WTC11 (cell line): ENCODE measurements around the gene ARPC1A.

ENCODE experiments used
- CBFB ChIP-seq: sonication (generic); formaldehyde crosslinking; IDR thresholded peaks from 2 replicates; pipeline ENCODE4 v1.8.1; 2022; ENCODE audit warnings: mild to moderate bottlenecking, low read depth, missing genetic modification reagents
- GABPB1 ChIP-seq: sonication (generic); formaldehyde crosslinking; IDR thresholded peaks from 2 replicates; pipeline ENCODE4 v1.8.1; 2023; ENCODE audit warnings: mild to moderate bottlenecking, missing genetic modification reagents
- MYBL2 ChIP-seq: sonication (generic); formaldehyde crosslinking; IDR thresholded peaks from 2 replicates; pipeline ENCODE4 v1.8.1; 2023; ENCODE audit warnings: mild to moderate bottlenecking, moderate library complexity, missing genetic modification reagents
- OVOL2 ChIP-seq: fragments of 250-450 bp; sonication (Bioruptor Pico); IDR thresholded peaks from 2 replicates; pipeline ENCODE4 v1.9.0; 2021; ENCODE audit warnings: mild to moderate bottlenecking, borderline replicate concordance
- TCF7 ChIP-seq: sonication (generic); formaldehyde crosslinking; IDR thresholded peaks from 2 replicates; pipeline ENCODE4 v1.8.0; 2022; ENCODE audit warnings: mild to moderate bottlenecking, low read depth, missing genetic modification reagents, moderate library complexity
- TP53 ChIP-seq: sonication (generic); formaldehyde crosslinking; IDR thresholded peaks from 2 replicates; pipeline ENCODE4 v1.8.1; 2023; ENCODE audit warnings: mild to moderate bottlenecking, missing genetic modification reagents
- ZNF121 ChIP-seq: sonication (generic); formaldehyde crosslinking; IDR thresholded peaks from 2 replicates; pipeline ENCODE4 v1.8.0; 2023; ENCODE audit warnings: missing genetic modification reagents
- ZNF263 ChIP-seq: sonication (generic); formaldehyde crosslinking; IDR thresholded peaks from 2 replicates; pipeline ENCODE4 v1.8.1; 2022; ENCODE audit warnings: low read depth, mild to moderate bottlenecking, moderate library complexity, missing genetic modification reagents
- TF ChIP-seq, protein P1 (sequence below): fragments of 200-600 bp; IDR thresholded peaks from 2 replicates; pipeline ENCODE4 v1.8.0; 2022; ENCODE audit warnings: antibody characterized with exemption
- TF ChIP-seq, protein P2 (sequence below): sonication (generic); formaldehyde crosslinking; IDR thresholded peaks from 2 replicates; pipeline ENCODE4 v1.8.1; 2023; ENCODE audit warnings: mild to moderate bottlenecking, missing genetic modification reagents, moderate library complexity
- TF ChIP-seq, protein P3 (sequence below): sonication (generic); formaldehyde crosslinking; IDR thresholded peaks from 2 replicates; pipeline ENCODE4 v1.8.0; 2022; ENCODE audit warnings: mild to moderate bottlenecking, missing genetic modification reagents

DNA sequence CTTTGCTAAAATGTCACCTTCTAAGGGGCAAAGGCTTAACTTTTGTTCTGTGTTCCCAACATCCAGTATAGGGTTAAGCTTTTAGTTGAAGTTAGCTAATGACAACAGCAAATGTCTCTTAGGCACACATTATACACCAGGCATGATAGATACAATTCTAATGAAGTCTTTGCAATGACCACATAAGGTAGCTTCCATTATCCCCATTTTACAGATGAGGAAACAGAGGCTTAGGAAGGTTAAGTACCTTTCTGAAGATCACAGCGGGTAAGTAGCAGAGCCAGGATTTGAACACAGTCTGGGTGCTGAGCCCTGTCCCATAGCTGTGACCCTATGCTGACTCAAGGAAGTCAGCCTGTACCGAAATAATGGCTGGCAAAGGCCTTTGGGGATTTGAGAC lies 84.9 kb downstream of the ARPC1A start:
- TF ChIP-seq, protein P1, sequence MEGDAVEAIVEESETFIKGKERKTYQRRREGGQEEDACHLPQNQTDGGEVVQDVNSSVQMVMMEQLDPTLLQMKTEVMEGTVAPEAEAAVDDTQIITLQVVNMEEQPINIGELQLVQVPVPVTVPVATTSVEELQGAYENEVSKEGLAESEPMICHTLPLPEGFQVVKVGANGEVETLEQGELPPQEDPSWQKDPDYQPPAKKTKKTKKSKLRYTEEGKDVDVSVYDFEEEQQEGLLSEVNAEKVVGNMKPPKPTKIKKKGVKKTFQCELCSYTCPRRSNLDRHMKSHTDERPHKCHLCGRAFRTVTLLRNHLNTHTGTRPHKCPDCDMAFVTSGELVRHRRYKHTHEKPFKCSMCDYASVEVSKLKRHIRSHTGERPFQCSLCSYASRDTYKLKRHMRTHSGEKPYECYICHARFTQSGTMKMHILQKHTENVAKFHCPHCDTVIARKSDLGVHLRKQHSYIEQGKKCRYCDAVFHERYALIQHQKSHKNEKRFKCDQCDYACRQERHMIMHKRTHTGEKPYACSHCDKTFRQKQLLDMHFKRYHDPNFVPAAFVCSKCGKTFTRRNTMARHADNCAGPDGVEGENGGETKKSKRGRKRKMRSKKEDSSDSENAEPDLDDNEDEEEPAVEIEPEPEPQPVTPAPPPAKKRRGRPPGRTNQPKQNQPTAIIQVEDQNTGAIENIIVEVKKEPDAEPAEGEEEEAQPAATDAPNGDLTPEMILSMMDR, result no peak
- TF ChIP-seq MYBL2 (CRISPR knock-in tag) (no peak), TCF7 (CRISPR knock-in tag) (no peak), ZNF263 (CRISPR knock-in tag) (no peak), TP53 (CRISPR knock-in tag) (no peak), OVOL2 (CRISPR knock-in tag) (no peak), CBFB (no peak), ZNF121 (no peak), GABPB1 (CRISPR knock-in tag) (no peak)
- TF ChIP-seq, protein P2, sequence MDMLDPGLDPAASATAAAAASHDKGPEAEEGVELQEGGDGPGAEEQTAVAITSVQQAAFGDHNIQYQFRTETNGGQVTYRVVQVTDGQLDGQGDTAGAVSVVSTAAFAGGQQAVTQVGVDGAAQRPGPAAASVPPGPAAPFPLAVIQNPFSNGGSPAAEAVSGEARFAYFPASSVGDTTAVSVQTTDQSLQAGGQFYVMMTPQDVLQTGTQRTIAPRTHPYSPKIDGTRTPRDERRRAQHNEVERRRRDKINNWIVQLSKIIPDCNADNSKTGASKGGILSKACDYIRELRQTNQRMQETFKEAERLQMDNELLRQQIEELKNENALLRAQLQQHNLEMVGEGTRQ (CRISPR knock-in tag), result no peak
- TF ChIP-seq, protein P3, sequence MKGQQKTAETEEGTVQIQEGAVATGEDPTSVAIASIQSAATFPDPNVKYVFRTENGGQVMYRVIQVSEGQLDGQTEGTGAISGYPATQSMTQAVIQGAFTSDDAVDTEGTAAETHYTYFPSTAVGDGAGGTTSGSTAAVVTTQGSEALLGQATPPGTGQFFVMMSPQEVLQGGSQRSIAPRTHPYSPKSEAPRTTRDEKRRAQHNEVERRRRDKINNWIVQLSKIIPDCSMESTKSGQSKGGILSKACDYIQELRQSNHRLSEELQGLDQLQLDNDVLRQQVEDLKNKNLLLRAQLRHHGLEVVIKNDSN (CRISPR knock-in tag), result no peak
